BE2C (cell line): Measurements from ENCODE around the gene EFCAB12.
"Not testable (repeated sequence)": the region's sequence is repeated elsewhere in the genome, so short reads cannot be mapped to it uniquely, and the experiment has no call there.

Source experiments
- DNase-seq: peaks from one replicate; pipeline ENCODE4 v3.0.0-alpha.2; 2020
- H3K27me3 ChIP-seq: fragments of 250-450 bp; sonication (Bioruptor Pico); 2 replicates; pipeline ENCODE4 v1.5.1; 2020; ENCODE audit warnings: mild to moderate bottlenecking
- H3K36me3 ChIP-seq: fragments of 250-450 bp; sonication (Bioruptor Pico); 2 replicates; pipeline ENCODE4 v1.5.1; 2020; ENCODE audit warnings: mild to moderate bottlenecking
- H3K4me1 ChIP-seq: fragments of 250-450 bp; sonication (Bioruptor Pico); 2 replicates; pipeline ENCODE4 v1.5.1; 2020
- H3K4me3 ChIP-seq: 2 replicates; pipeline ENCODE4 v1.5.1; 2011; ENCODE audit warnings: low read depth, low read length
- H3K9me3 ChIP-seq: fragments of 250-450 bp; sonication (Bioruptor Pico); 2 replicates; pipeline ENCODE4 v1.5.1; 2020
- CTCF ChIP-seq: IDR thresholded peaks from 2 replicates; pipeline ENCODE4 v1.5.1; 2012; ENCODE audit warnings: mild to moderate bottlenecking, low read depth, low read length

Gene EFCAB12

GRCh38 chr3:129416415-129416814, 12.0 kb downstream of the EFCAB12 start:
- no peak for DNase-seq
- no peaks in the 10 kb centered on the region for H3K36me3 ChIP-seq
- no peaks in the 10 kb centered on the region for H3K27me3 ChIP-seq
- no peaks in the 10 kb centered on the region for H3K4me1 ChIP-seq
- no peak overlapping the region for H3K4me3 ChIP-seq
- no peak for TF ChIP-seq CTCF
- no peaks in the 10 kb centered on the region for H3K9me3 ChIP-seq

- DNase-seq = no peak
- Histone ChIP-seq H3K36me3 (no peaks in the 10 kb centered on the region), H3K27me3 (no peaks in the 10 kb centered on the region), H3K9me3 (no peaks in the 10 kb centered on the region), H3K4me1 (no peaks in the 10 kb centered on the region), H3K4me3 (no peak overlapping the region)
- no peak for TF ChIP-seq CTCF
Observed at GRCh38 chr3:129415830-129416229, 12.6 kb downstream of the EFCAB12 start.

- no peaks in the 10 kb centered on the region for H3K9me3 ChIP-seq
- no peak for DNase-seq
- H3K4me3 ChIP-seq = no peak overlapping the region
- TF ChIP-seq CTCF = no peak
- H3K27me3 ChIP-seq = no peaks in the 10 kb centered on the region
- H3K4me1 ChIP-seq = no peaks in the 10 kb centered on the region
- H3K36me3 ChIP-seq = no peaks in the 10 kb centered on the region
Observed at GRCh38 chr3:129415378-129415777, 13.1 kb downstream of the EFCAB12 start.

GRCh38 chr3:129413687-129414506, 14.5 kb downstream of the EFCAB12 start:
- no peak overlapping the region for H3K4me3 ChIP-seq
- DNase-seq = no peak
- no peak for TF ChIP-seq CTCF

GRCh38 chr3:129413238-129413637, 15.2 kb downstream of the EFCAB12 start:
- not testable (repeated sequence) for H3K36me3 ChIP-seq, H3K4me3 ChIP-seq, H3K4me1 ChIP-seq, DNase-seq, H3K9me3 ChIP-seq, H3K27me3 ChIP-seq

More at GRCh38 chr3:129413687-129414506, 14.5 kb downstream of the EFCAB12 start:
- H3K4me1 ChIP-seq = no peaks in the 10 kb centered on the region
- H3K36me3 ChIP-seq = no peaks in the 10 kb centered on the region
- H3K9me3 ChIP-seq = no peaks in the 10 kb centered on the region
- H3K27me3 ChIP-seq = no peaks in the 10 kb centered on the region

- no peaks in the 10 kb centered on the region for H3K27me3 ChIP-seq
- no peaks in the 10 kb centered on the region for H3K9me3 ChIP-seq
- H3K4me3 ChIP-seq = no peak overlapping the region
- no peak for TF ChIP-seq CTCF
- no peaks in the 10 kb centered on the region for H3K4me1 ChIP-seq
- no peaks in the 10 kb centered on the region for H3K36me3 ChIP-seq
- no peak for DNase-seq
Observed at GRCh38 chr3:129412542-129413198, 15.8 kb downstream of the EFCAB12 start.
